HEK293 (cell line): ENCODE data around the gene EIF1B.

Source experiments
- TCF7L2 ChIP-seq: IDR thresholded peaks from 2 replicates; pipeline ENCODE4 v1.6.1; 2011; ENCODE audit warnings: low read depth, mild to moderate bottlenecking, inconsistent platforms, low read length, moderate library complexity, borderline replicate concordance
- ZBTB7A ChIP-seq: fragments of 450-650 bp; formaldehyde crosslinking; IDR thresholded peaks from 2 replicates; pipeline ENCODE4 v1.5.1; 2016; ENCODE audit warnings: low read depth, missing biosample characterization, missing genetic modification characterization
- ZNF558 ChIP-seq: fragments of 450-650 bp; formaldehyde crosslinking; IDR thresholded peaks from 2 replicates; pipeline ENCODE4 v1.5.1; 2016; ENCODE audit warnings: missing biosample characterization, missing genetic modification characterization
- TF ChIP-seq, protein P1 (sequence below): fragments of 450-650 bp; formaldehyde crosslinking; IDR thresholded peaks from 2 replicates; pipeline ENCODE4 v1.5.1; 2016; ENCODE audit warnings: missing biosample characterization, missing genetic modification characterization

DNA sequence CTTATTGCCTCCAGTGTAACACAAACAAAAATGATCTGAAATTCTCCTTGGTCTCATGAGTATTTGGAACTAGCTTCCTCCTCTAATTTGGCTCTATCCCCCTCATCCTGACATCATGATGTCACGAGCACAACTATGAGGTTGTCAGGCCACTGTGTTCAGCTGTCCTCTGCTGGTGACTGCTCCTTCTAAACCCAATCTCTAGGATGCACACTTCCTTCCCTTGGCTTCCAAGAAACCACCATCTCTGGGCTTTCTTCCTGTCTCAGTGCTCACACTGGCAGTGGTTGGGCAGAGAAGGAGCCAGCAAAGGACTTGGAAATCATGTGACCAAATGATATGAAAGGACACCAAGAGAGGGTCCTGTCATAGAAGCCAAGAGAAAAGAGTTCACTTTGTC, 30.7 kb upstream of the EIF1B start:
- TF ChIP-seq, protein P1, sequence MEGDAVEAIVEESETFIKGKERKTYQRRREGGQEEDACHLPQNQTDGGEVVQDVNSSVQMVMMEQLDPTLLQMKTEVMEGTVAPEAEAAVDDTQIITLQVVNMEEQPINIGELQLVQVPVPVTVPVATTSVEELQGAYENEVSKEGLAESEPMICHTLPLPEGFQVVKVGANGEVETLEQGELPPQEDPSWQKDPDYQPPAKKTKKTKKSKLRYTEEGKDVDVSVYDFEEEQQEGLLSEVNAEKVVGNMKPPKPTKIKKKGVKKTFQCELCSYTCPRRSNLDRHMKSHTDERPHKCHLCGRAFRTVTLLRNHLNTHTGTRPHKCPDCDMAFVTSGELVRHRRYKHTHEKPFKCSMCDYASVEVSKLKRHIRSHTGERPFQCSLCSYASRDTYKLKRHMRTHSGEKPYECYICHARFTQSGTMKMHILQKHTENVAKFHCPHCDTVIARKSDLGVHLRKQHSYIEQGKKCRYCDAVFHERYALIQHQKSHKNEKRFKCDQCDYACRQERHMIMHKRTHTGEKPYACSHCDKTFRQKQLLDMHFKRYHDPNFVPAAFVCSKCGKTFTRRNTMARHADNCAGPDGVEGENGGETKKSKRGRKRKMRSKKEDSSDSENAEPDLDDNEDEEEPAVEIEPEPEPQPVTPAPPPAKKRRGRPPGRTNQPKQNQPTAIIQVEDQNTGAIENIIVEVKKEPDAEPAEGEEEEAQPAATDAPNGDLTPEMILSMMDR (tag by site-specific recombination), result no peak
- TF ChIP-seq ZBTB7A (tag by site-specific recombination), result no peak
- TF ChIP-seq ZNF558 (tag by site-specific recombination), result no peak
- no peak for TF ChIP-seq TCF7L2
